ENCODE results near the gene TTYH3.

Gene TTYH3

GRCh38 chr7:2711895-2712675, 80.3 kb downstream of the TTYH3 start:
- Mint-ChIP-seq H3K27me3 (no peaks in the 10 kb centered on the region), H3K4me3 (no peak overlapping the region), H3K36me3 (no peaks in the 10 kb centered on the region), H3K9me3 (ENCODE audit: low read depth) (no peaks in the 10 kb centered on the region), H3K27ac (no peak overlapping the region), H3K4me1 (ENCODE audit: low read depth) (peaks cover 57% of the 10 kb centered on the region)

GRCh38 chr7:2713370-2713769, 81.6 kb downstream of the TTYH3 start:
- no peaks in the 10 kb centered on the region for H3K27me3 Mint-ChIP-seq
- no peaks in the 10 kb centered on the region for H3K9me3 Mint-ChIP-seq (ENCODE audit: low read depth)
- H3K36me3 Mint-ChIP-seq = no peaks in the 10 kb centered on the region
- H3K27ac Mint-ChIP-seq = no peak overlapping the region
- peaks cover 68% of the 10 kb centered on the region for H3K4me1 Mint-ChIP-seq (ENCODE audit: low read depth)
- no peak overlapping the region for H3K4me3 Mint-ChIP-seq

GRCh38 chr7:2713978-2714377, 82.2 kb downstream of the TTYH3 start:
- no peaks in the 10 kb centered on the region for H3K27me3 Mint-ChIP-seq
- peaks cover 74% of the 10 kb centered on the region for H3K4me1 Mint-ChIP-seq (ENCODE audit: low read depth)
- no peaks in the 10 kb centered on the region for H3K9me3 Mint-ChIP-seq (ENCODE audit: low read depth)
- no peak overlapping the region for H3K4me3 Mint-ChIP-seq
- H3K27ac Mint-ChIP-seq = no peak overlapping the region
- H3K36me3 Mint-ChIP-seq = no peaks in the 10 kb centered on the region
